Measurements from ENCODE around the gene SLC1A4. TPM values are rescaled to one million over a fixed set of nuclear protein-coding genes. Genes with fewer than 3 reads are reported as not detected.
"Not testable (repeated sequence)": the region's sequence is repeated elsewhere in the genome, so short reads cannot be mapped to it uniquely, and the experiment has no call there.

SLC1A4 gene
- total RNA-seq, 1 donor from 2014 or later, result 45.9 TPM

GRCh38 chr2:64967601-64968000 is 21.6 kb upstream of the SLC1A4 start:
- Histone ChIP-seq H4K20me1 (ENCODE audit: insufficient read depth, low read length) (no peaks in the 10 kb centered on the region), H3K4me2 (ENCODE audit: low read length) (no peak overlapping the region), H2AFZ (ENCODE audit: low read depth, low read length) (no peak overlapping the region), H3K4me1 (ENCODE audit: insufficient read depth, low read length) (no peaks in the 10 kb centered on the region), H3K9me3 (ENCODE audit: insufficient read depth, low read depth, low read length) (no peaks in the 10 kb centered on the region), H3K4me3 (ENCODE audit: insufficient read depth, low read depth, low read length) (no peak overlapping the region), H3K9ac (ENCODE audit: low read length) (no peak overlapping the region), H3K79me2 (ENCODE audit: insufficient read depth, low read length) (no peaks in the 10 kb centered on the region), H3K36me3 (ENCODE audit: insufficient read depth, low read length) (no peaks in the 10 kb centered on the region), H3K27ac (ENCODE audit: low read depth, low read length) (no peak overlapping the region), H3K27me3 (ENCODE audit: insufficient read depth, low read length) (no peaks in the 10 kb centered on the region)
- no peak for TF ChIP-seq CTCF (IDR thresholded peaks at IDR 0.05; ENCODE audit: insufficient read depth, low read depth, low read length)
- no peak for TF ChIP-seq EZH2 (IDR thresholded peaks at IDR 0.05; ENCODE audit: insufficient read depth, low read length)
- Mint-ChIP-seq H3K27ac (ENCODE audit: unreplicated experiment) (no peak overlapping the region), H3K4me1 (ENCODE audit: low read depth, unreplicated experiment) (no peaks in the 10 kb centered on the region), H3K27me3 (ENCODE audit: low read depth, unreplicated experiment) (peaks cover 18% of the 10 kb centered on the region), H3K4me3 (ENCODE audit: unreplicated experiment) (no peak overlapping the region), H3K36me3 (ENCODE audit: low read depth, unreplicated experiment) (peaks cover 2% of the 10 kb centered on the region), H3K9me3 (ENCODE audit: unreplicated experiment) (no peaks in the 10 kb centered on the region)
- FAIRE-seq (no peak), DNase-seq (ENCODE audit: low read depth) (no peak)

- H3K79me2 ChIP-seq (ENCODE audit: insufficient read depth, low read length); H3K4me2 ChIP-seq (ENCODE audit: low read length); H3K9ac ChIP-seq (ENCODE audit: low read length); H2AFZ ChIP-seq (ENCODE audit: low read depth, low read length); FAIRE-seq; H3K9me3 ChIP-seq (ENCODE audit: insufficient read depth, low read depth, low read length); H3K4me1 ChIP-seq (ENCODE audit: insufficient read depth, low read length); H3K27ac Mint-ChIP-seq (ENCODE audit: unreplicated experiment); H3K27me3 ChIP-seq (ENCODE audit: insufficient read depth, low read length); H3K4me3 Mint-ChIP-seq (ENCODE audit: unreplicated experiment); H3K36me3 Mint-ChIP-seq (ENCODE audit: low read depth, unreplicated experiment); H3K4me1 Mint-ChIP-seq (ENCODE audit: low read depth, unreplicated experiment); H3K27ac ChIP-seq (ENCODE audit: low read depth, low read length); H3K4me3 ChIP-seq (ENCODE audit: insufficient read depth, low read depth, low read length); H3K9me3 Mint-ChIP-seq (ENCODE audit: unreplicated experiment); DNase-seq (ENCODE audit: low read depth); H4K20me1 ChIP-seq (ENCODE audit: insufficient read depth, low read length); H3K36me3 ChIP-seq (ENCODE audit: insufficient read depth, low read length): not testable (repeated sequence)
- peaks cover 18% of the 10 kb centered on the region for H3K27me3 Mint-ChIP-seq (ENCODE audit: low read depth, unreplicated experiment)
These were observed 20.1 kb upstream of the SLC1A4 start for GRCh38 chr2:64969086-64969485.

- Histone ChIP-seq H3K36me3 (ENCODE audit: insufficient read depth, low read length) (no peaks in the 10 kb centered on the region), H3K4me2 (ENCODE audit: low read length) (no peak overlapping the region), H3K9ac (ENCODE audit: low read length) (no peak overlapping the region), H3K27me3 (ENCODE audit: insufficient read depth, low read length) (no peaks in the 10 kb centered on the region), H3K4me3 (ENCODE audit: insufficient read depth, low read depth, low read length) (no peak overlapping the region), H3K79me2 (ENCODE audit: insufficient read depth, low read length) (no peaks in the 10 kb centered on the region), H4K20me1 (ENCODE audit: insufficient read depth, low read length) (no peaks in the 10 kb centered on the region), H3K27ac (ENCODE audit: low read depth, low read length) (no peak overlapping the region), H2AFZ (ENCODE audit: low read depth, low read length) (no peak overlapping the region), H3K9me3 (ENCODE audit: insufficient read depth, low read depth, low read length) (no peaks in the 10 kb centered on the region), H3K4me1 (ENCODE audit: insufficient read depth, low read length) (peaks cover 12% of the 10 kb centered on the region)
- Mint-ChIP-seq H3K27me3 (ENCODE audit: low read depth, unreplicated experiment) (peaks cover 16% of the 10 kb centered on the region), H3K9me3 (ENCODE audit: unreplicated experiment) (no peaks in the 10 kb centered on the region), H3K36me3 (ENCODE audit: low read depth, unreplicated experiment) (peaks cover 2% of the 10 kb centered on the region), H3K4me1 (ENCODE audit: low read depth, unreplicated experiment) (peaks cover 16% of the 10 kb centered on the region), H3K27ac (ENCODE audit: unreplicated experiment) (no peak overlapping the region), H3K4me3 (ENCODE audit: unreplicated experiment) (no peak overlapping the region)
- FAIRE-seq (no peak), DNase-seq (ENCODE audit: low read depth) (no peak)
- TF ChIP-seq CTCF (IDR thresholded peaks at IDR 0.05; ENCODE audit: insufficient read depth, low read depth, low read length), result no peak
- TF ChIP-seq EZH2 (IDR thresholded peaks at IDR 0.05; ENCODE audit: insufficient read depth, low read length), result no peak
These were observed 18.7 kb upstream of the SLC1A4 start for GRCh38 chr2:64970495-64970894.
